Embryonic facial prominence (tissue), 1 donor: ENCODE data around the gene AGAP1.

Experiments used
- DNase-seq: peaks from one replicate; pipeline ENCODE4 v3.0.0-alpha.2; 2016; ENCODE audit errors: extremely low spot score

Gene AGAP1

DNA sequence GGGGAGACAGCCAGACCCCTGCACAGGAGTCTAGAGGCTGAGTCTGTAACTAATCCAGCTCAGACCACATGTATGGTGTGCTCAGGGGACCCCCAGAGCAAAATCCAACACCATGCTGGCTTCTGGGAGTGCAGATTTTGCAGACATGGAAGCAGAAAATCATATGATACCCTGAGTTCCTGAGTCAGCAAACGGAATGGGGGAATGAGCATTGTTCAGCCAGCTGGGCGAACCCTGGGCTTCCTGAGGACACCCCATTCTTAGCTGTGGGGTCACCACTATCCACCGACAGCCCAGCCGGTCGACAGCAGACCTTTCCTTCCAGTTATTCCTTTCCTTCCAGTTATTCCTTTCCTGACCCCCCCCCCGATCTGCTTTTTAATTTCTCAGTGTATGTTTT is 351.4 kb downstream of the AGAP1 start:
- no peak for DNase-seq

DNA sequence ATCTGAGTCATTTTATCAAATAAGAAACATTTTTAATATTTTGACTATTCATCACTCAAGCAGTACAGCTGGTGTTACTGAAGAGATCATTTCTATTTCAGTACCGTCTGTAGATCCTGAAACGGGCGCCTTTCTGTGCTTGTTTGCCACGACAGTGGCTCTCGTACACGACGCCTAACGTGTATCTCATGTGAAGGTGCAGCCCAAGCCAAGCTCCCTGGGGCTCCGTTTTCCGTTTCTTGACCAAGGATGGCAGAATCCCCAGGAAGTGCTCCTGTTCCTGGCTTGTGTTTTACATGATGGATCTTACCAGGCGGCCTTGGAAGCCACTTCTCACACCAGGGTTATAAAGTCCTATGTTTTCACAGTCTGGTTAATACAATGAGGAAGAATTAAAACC is 353.7 kb downstream of the AGAP1 start:
- no peak for DNase-seq

GRCh38 chr2:235848055-235848454 is 354.2 kb downstream of the AGAP1 start:
- no peak for DNase-seq

DNA sequence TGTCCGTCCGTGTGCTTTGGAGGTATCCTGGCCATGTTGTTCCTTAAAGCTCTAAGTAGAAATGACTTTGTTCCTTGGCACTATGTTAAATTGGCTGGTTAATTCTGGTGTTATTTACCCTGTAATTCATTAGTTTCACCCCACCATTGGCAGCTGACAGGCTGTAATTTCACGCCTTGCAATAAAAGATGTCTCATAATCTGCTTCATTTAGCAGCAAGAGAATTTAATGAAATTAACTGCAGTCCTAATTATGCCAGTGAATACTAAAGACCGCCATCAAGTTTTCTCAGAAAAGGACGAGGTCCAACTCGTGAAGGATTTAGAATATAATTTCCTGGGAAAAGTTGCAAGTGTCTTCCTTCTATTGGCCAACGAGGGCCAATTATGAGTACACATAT is 355.1 kb downstream of the AGAP1 start:
- DNase-seq: no peak

GRCh38 chr2:235849489-235849888 is 355.6 kb downstream of the AGAP1 start:
- DNase-seq: no peak

DNA sequence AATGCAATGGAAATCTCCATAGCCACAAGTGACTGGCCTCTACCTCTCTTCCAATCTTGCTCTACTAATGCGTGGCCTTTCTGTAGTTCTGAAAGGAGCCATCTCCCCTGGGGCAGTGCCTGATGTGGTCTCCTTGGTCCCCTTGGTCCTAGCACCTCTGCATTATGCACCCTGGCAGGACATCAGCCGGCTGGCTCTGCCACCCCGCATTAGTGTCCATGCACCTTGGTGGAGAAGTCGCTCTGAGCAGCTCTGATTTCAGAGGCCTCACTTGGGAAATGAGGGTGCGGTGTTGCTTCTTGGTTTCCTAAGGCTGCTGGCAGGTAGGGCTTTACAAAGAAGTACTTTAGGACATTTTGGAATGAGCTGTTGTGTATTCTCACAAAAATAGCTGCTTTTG is 356.4 kb downstream of the AGAP1 start:
- DNase-seq: no peak

- DNase-seq: no peak
These were observed 357.1 kb downstream of the AGAP1 start for GRCh38 chr2:235850771-235851551.

- no peak for DNase-seq
These were observed 358.1 kb downstream of the AGAP1 start for GRCh38 chr2:235851828-235852525.

- DNase-seq: no peak
These were observed 358.7 kb downstream of the AGAP1 start for GRCh38 chr2:235852526-235852920.

GRCh38 chr2:235854276-235854675 is 360.4 kb downstream of the AGAP1 start:
- no peak for DNase-seq

DNA sequence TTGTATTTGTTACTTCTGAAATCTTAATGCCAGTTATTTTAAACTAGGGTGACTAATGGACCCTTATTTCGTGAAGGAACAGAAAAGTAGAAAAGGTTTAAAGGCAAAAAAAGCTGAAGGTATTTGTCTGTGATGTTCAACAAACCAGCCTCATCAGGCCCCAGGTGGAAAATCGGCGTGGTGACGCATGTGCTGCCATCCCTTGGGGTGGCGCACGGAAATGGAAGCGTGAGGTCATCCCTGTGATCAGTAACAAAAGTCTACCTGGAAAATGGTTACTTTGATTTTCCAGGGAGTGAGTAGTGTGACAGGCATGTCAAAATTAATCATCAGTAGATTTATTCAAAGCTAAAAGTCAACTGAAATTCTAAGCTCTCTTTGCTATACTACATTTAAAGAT is 361.2 kb downstream of the AGAP1 start:
- no peak for DNase-seq

DNA sequence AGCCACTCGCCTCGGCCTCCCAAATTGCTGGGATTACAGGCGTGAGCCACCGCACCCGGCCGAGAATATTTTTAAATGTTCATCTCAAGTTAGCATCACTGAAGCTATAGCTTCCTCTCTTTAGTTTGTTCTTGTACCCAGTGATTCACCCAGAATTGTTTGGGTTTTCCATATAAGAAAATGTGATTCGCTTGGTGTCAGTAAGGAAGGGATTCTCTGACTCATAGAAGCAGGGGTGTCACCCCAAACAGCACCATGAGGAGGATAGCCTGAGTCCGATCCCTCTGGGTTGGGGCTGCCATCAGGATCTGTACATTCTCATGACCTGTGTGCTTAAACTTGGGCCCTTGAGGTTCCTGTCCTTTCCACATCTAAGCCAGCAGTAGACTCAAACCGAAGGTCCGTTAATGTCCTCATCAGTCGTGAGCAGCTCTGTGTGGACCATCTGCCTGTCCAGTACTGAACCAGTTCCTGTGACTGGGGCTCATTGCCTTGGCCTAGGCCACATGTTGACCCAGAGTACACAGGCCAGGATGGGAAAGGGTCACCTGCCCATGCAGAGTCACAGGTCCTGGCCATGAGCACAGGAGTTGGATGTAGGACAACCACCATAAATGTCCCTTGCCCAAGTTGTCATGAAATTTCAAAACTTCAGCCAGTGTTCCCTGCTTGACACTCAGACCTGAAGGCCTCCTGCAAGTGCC is 362.5 kb downstream of the AGAP1 start:
- no peak for DNase-seq

DNA sequence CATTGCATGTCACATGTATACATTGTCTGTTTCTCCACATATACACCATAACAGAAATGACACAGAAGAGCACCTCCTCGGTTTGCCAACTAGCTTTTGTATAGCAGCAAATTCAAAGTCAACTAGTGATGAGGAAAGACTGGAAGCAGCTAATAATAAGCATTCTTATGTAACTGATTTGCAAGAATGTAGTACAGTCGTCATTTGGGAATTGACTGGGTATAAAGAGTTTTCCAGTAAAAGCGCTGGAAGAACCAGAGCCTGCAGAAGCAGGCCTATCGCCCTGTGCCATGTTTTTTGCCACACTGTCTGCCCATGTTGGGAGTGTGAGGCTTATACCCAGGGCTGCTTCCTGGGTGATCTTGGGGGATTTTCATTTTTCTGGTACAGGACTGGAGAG is 363.8 kb downstream of the AGAP1 start:
- DNase-seq: no peak

DNA sequence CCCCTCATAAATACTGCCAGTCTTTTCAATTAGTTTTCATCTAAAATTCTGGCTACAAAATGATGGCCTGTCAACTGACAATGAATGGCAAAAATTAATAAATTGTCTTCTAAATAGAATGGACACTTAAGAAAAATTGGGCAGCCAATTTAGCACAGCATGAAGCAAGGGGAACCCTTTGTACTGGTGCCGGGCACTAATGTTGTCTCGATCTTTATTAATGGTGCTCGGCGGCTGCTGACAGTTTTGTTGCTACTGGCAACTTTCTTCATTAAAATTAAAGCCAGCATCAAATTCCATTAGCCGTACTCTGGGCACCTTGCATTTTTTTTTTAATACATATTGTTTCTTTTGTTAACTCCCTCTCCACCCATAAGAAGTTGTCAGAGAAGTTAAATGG is 365.0 kb downstream of the AGAP1 start:
- DNase-seq: no peak

GRCh38 chr2:235859651-235860050 is 365.8 kb downstream of the AGAP1 start:
- DNase-seq: no peak

DNA sequence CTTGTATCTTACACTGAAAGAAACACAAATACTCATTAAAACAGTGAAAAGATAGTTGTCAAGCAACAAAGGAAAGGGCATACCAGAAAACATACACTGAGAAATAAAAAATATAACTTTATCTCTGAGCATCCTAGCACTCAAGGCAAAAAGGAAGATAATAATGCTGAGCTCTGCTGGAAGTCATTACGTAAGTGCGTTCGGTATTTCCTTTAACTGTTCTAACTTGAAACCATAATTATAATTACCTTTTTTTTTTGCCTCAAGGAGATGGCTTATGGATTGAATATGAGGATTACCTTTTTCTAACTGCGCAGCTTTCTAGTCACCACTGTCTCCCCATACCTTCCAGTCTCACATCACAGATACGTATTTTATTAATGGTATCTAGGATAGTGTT is 366.3 kb downstream of the AGAP1 start:
- DNase-seq: no peak

DNA sequence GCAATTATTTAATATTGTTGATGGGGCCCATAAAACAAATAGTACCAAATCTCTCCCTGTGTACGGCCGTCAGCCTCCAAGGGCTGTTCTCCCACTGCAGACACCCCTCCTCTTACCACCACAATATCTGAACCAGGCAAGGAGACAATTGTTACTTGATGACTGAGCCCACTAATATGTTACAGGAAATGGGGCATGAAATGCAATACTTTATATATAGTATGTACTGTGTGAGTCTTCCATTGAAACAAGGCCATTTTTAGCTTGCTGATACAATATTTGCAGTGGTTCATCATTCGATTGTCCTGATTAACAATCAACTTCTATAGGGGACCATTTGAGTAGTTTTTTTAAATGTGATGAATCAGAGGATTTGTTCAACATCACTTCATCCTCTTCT is 367.0 kb downstream of the AGAP1 start:
- no peak for DNase-seq

DNA sequence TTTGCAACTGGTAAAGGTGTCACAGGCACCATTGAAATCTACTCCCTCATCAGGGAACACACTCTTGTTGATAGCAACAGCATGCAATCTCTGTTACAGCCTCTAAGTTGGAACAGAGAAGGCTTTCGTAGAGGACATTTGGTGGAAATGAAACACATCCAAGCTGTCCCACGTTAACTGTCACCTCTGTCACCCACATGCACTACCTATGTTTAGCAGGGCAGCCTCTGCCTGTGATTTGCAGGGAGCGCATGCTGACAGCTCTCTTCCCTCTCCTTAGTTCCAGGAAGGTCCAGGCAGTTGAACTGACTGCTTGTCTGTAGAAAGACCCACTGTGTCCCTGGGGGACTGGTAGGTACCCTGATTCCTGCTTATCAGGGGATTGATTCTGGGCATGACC is 367.5 kb downstream of the AGAP1 start:
- no peak for DNase-seq

DNA sequence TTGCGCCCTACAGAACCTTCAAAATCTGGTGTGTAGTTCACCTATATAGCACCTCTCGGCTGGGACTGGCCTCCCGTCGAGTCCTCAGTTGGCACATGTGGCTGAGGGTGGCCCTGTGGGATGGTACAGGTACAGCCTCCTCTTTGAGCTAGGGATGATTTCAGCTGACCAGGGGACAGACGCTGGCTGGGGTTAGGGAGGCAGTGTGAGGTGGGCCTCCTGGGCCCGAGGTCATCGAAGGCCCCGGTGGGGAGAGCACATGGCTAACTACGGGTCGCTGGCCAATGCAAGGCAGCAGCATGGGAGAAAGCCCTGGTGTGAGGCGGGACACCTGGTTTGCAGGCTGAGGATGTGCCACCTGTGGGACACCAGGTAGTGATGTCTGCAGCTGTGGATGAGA is 369.6 kb downstream of the AGAP1 start:
- DNase-seq: no peak

- no peak for DNase-seq
These were observed 370.5 kb downstream of the AGAP1 start for GRCh38 chr2:235864302-235864701.

DNA sequence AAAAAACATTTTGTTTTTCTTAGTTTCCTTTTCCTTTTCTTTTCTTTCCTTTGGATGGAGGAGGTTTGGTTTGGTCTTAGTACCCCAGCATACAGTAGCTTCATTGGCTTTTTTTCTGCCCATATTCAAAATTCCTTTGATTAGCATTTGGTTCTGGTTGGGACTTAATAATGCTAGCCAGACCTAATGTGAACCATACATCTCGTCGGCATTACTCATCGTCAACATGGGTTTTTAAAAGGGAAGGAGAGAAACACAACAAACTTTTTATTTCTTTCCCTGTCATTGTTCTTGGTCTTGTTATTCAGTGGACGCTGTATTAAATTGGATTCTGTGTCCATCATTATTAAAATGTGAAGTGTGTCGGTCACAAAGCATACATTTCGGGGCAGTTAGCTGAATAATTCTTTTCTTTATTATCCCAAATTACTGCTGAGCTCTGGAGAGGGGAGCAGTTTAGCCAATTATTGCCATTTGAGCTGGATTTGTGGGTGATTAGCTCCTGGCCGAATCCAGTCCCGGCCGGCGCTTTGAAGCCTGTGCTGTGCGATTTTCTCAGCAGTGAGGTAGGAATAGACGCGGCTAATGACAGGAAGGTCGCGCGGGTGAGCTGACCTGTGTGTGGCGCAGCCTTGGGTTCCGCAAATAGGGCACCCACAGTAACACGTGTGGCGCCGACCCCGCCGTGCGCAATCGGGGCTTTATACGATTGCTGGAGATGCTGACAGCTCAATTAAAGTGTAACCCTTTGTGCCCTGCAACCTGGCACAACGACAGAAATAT is 371.1 kb downstream of the AGAP1 start:
- no peak for DNase-seq

GRCh38 chr2:235866373-235866772 is 372.5 kb downstream of the AGAP1 start:
- DNase-seq: no peak
